H1 (cell line): ENCODE results near the gene GSPT1. TPM values are rescaled to one million over a fixed set of nuclear protein-coding genes. Genes with fewer than 3 reads are reported as not detected.

ENCODE experiments used
- CTCF ChIA-PET: fragments of 300-600 bp; sonication (Branson Sonifier 250); formaldehyde crosslinking; loops from one replicate; lab custom pipeline; 2021; ENCODE audit not compliant: partially characterized antibody; lab: Charles Lee
- POLR2A ChIA-PET: fragments of 300-600 bp; sonication (Branson Sonifier 250); formaldehyde crosslinking; loops from one replicate; lab custom pipeline; 2021; ENCODE audit warnings: inconsistent platforms; ENCODE audit not compliant: partially characterized antibody; lab: Charles Lee
- DNase-seq, 2 experiments: peaks; one replicate each; pipeline versions ENCODE4 v3.0.0 to v3.0.0-alpha.2; 2010 to 2022; ENCODE audit warnings: low spot score in 2 of 2, low read depth in 1 of 2, mixed read lengths in 1 of 2
- FAIRE-seq: peaks from 2 replicates; lab custom pipeline; 2011; peaks lifted over from hg19 to GRCh38; lab: Jason Lieb, UNC
- H2AFZ ChIP-seq: 2 replicates; pipeline ENCODE4 v1.8.1; 2012; ENCODE audit warnings: low read length, inconsistent platforms
- H2AK5ac ChIP-seq: 2 replicates; pipeline ENCODE4 v1.6.1; 2013; ENCODE audit warnings: low read depth, low read length
- H2BK120ac ChIP-seq: replicated peaks from 2 replicates; pipeline ENCODE3; 2013; ENCODE audit warnings: low read depth, low read length, inconsistent platforms
- H2BK12ac ChIP-seq: 2 replicates; pipeline ENCODE4 v1.6.1; 2013; ENCODE audit warnings: low read depth, low read length
- H2BK15ac ChIP-seq: 2 replicates; pipeline ENCODE4 v1.6.1; 2013; ENCODE audit warnings: low read length
- H2BK20ac ChIP-seq: 2 replicates; pipeline ENCODE4 v1.6.1; 2013; ENCODE audit warnings: low read length
- H2BK5ac ChIP-seq: 2 replicates; pipeline ENCODE4 v1.6.1; 2013; ENCODE audit warnings: low read depth, low read length
- H3K14ac ChIP-seq: 2 replicates; pipeline ENCODE4 v1.6.1; 2013; ENCODE audit warnings: inconsistent platforms; ENCODE audit not compliant: insufficient read length
- H3K18ac ChIP-seq: 2 replicates; pipeline ENCODE4 v1.6.1; 2013; ENCODE audit warnings: low read length; ENCODE audit errors: extremely low read depth
- H3K23ac ChIP-seq: 2 replicates; pipeline ENCODE4 v1.6.1; 2013; ENCODE audit warnings: inconsistent platforms; ENCODE audit not compliant: insufficient read length
- H3K23me2 ChIP-seq: 2 replicates; pipeline ENCODE4 v1.6.1; 2013; ENCODE audit warnings: low read depth, low read length
- H3K27ac ChIP-seq: 2 replicates; pipeline ENCODE4 v1.6.1; 2011; ENCODE audit warnings: low read depth, low read length, inconsistent platforms
- H3K27me3 ChIP-seq, 4 experiments: replicated peaks in 1 of 4; 1 replicate in 1 of 4; 2 replicates in 3 of 4; pipeline versions ENCODE4 v1.6.1 to v1.8.1; 2011 to 2013; ENCODE audit warnings: low read length in 3 of 4, mild to moderate bottlenecking in 3 of 4, inconsistent platforms in 2 of 4, mixed read lengths in 2 of 4, moderate library complexity in 1 of 4; ENCODE audit not compliant: control insufficient read depth in 3 of 4, insufficient read depth in 3 of 4; ENCODE audit errors: extremely low read depth in 1 of 4
- H3K36me3 ChIP-seq, 4 experiments: 2 replicates each; pipeline versions ENCODE4 v1.6.1 to v1.8.1; 2011 to 2013; ENCODE audit warnings: mild to moderate bottlenecking in 4 of 4, low read length in 3 of 4, moderate library complexity in 2 of 4, control low read depth in 1 of 4, inconsistent platforms in 1 of 4; ENCODE audit not compliant: insufficient read depth in 4 of 4, control insufficient read depth in 2 of 4
- H3K4ac ChIP-seq: replicated peaks from 2 replicates; pipeline ENCODE3; 2013; ENCODE audit warnings: low read length, low read depth, mixed read lengths, inconsistent platforms; ENCODE audit not compliant: insufficient read length
- H3K4me1 ChIP-seq, 4 experiments: replicated peaks in 1 of 4; 1 replicate in 1 of 4; 2 replicates in 3 of 4; pipeline versions ENCODE4 v1.6.1 to v1.8.1; 2011 to 2013; ENCODE audit warnings: low read length in 3 of 4, inconsistent platforms in 2 of 4, mixed read lengths in 1 of 4; ENCODE audit not compliant: insufficient read depth in 4 of 4, control insufficient read depth in 3 of 4
- H3K4me2 ChIP-seq, 2 experiments: 2 replicates each; pipeline versions ENCODE4 v1.6.1 to v1.8.1; 2011 to 2013; ENCODE audit warnings: low read depth in 2 of 2, low read length in 2 of 2, control low read depth in 1 of 2, inconsistent platforms in 1 of 2, mild to moderate bottlenecking in 1 of 2; ENCODE audit not compliant: insufficient read depth in 1 of 2
- H3K4me3 ChIP-seq, 4 experiments: fragments of 200-600, 300-600 bp in 1 of 4; sonication (generic), shearing (Covaris generic), sonication (Bioruptor Twin) in 1 of 4; 2 replicates each; pipeline versions ENCODE4 v1.5.1 to v1.8.1; 2011 to 2016; ENCODE audit warnings: low read length in 4 of 4, low read depth in 3 of 4, control low read depth in 2 of 4, inconsistent platforms in 2 of 4, mild to moderate bottlenecking in 2 of 4, mixed read lengths in 1 of 4, moderate library complexity in 1 of 4; ENCODE audit not compliant: insufficient read depth in 2 of 4; ENCODE audit errors: extremely low read depth in 1 of 4
- H3K56ac ChIP-seq: replicated peaks from 2 replicates; pipeline ENCODE3; 2013; ENCODE audit warnings: low read depth, mild to moderate bottlenecking, mixed read lengths, low read length, inconsistent platforms; ENCODE audit not compliant: insufficient read length
- H3K79me1 ChIP-seq: 2 replicates; pipeline ENCODE4 v1.6.1; 2013; ENCODE audit warnings: low read depth, low read length, control low read depth
- H3K79me2 ChIP-seq, 2 experiments: 2 replicates each; pipeline versions ENCODE4 v1.6.1 to v1.8.1; 2012 to 2013; ENCODE audit warnings: low read length in 2 of 2, mild to moderate bottlenecking in 2 of 2, inconsistent platforms in 1 of 2; ENCODE audit not compliant: insufficient read depth in 2 of 2, control insufficient read depth in 1 of 2
- H3K9ac ChIP-seq, 4 experiments: replicated peaks in 1 of 4; 1 replicate in 1 of 4; 2 replicates in 3 of 4; pipeline versions ENCODE4 v1.6.1 to v1.8.1; 2011 to 2013; ENCODE audit warnings: low read depth in 3 of 4, low read length in 3 of 4, control low read depth in 2 of 4, mild to moderate bottlenecking in 2 of 4, moderate library complexity in 2 of 4, inconsistent platforms in 1 of 4; ENCODE audit errors: extremely low read depth in 1 of 4
- H3K9me3 ChIP-seq, 2 experiments: 2 replicates each; pipeline versions ENCODE4 v1.6.1 to v1.8.1; 2012 to 2013; ENCODE audit warnings: mild to moderate bottlenecking in 2 of 2, moderate library complexity in 2 of 2, control low read depth in 1 of 2, inconsistent platforms in 1 of 2, low read depth in 1 of 2, low read length in 1 of 2, mixed read lengths in 1 of 2; ENCODE audit not compliant: insufficient read depth in 2 of 2
- H4K20me1 ChIP-seq, 2 experiments: replicated peaks in 1 of 2; 2 replicates each; pipeline versions ENCODE3 to v1.8.1; 2011 to 2013; ENCODE audit warnings: inconsistent platforms in 2 of 2, low read length in 2 of 2, mild to moderate bottlenecking in 1 of 2; ENCODE audit not compliant: insufficient read depth in 2 of 2, control insufficient read depth in 1 of 2
- H4K5ac ChIP-seq: 2 replicates; pipeline ENCODE4 v1.6.1; 2013; ENCODE audit warnings: low read length, low read depth, mixed read lengths, inconsistent platforms; ENCODE audit not compliant: insufficient read length
- H4K8ac ChIP-seq: 2 replicates; pipeline ENCODE4 v1.8.0; 2013; ENCODE audit warnings: mild to moderate bottlenecking, moderate library complexity, low read length, inconsistent platforms; ENCODE audit not compliant: insufficient read depth; ENCODE audit errors: extremely low read depth
- H4K91ac ChIP-seq: replicated peaks from 2 replicates; pipeline ENCODE3; 2013; ENCODE audit warnings: low read length, mixed read lengths, inconsistent platforms; ENCODE audit not compliant: insufficient read length
- EGR1 ChIP-seq: IDR thresholded peaks from 2 replicates; pipeline ENCODE4 v1.6.1; 2011; ENCODE audit warnings: low read depth, low read length, borderline replicate concordance
- EP300 ChIP-seq, 2 experiments: IDR thresholded peaks; 1 replicate in 1 of 2; 2 replicates in 1 of 2; pipeline ENCODE4 v1.6.1; 2011 to 2012; ENCODE audit warnings: low read depth in 2 of 2, low read length in 2 of 2, mild to moderate bottlenecking in 2 of 2, borderline replicate concordance in 1 of 2, inconsistent platforms in 1 of 2, moderate library complexity in 1 of 2
- EZH2 ChIP-seq: fragments of 200-600 bp; sonication (generic); IDR thresholded peaks from 2 replicates; pipeline ENCODE4 v1.7.1; 2012; ENCODE audit warnings: low read depth, mild to moderate bottlenecking, moderate library complexity, low read length, inconsistent platforms; ENCODE audit not compliant: severe bottlenecking
- JUN ChIP-seq: IDR thresholded peaks from 2 replicates; pipeline ENCODE4 v1.6.1; 2011; ENCODE audit warnings: low read depth, mild to moderate bottlenecking, improper control_type of control experiment, low read length
- KDM5A ChIP-seq: fragments of 200-600 bp; IDR thresholded peaks from 2 replicates; pipeline ENCODE4 v1.7.1; 2012; ENCODE audit warnings: mild to moderate bottlenecking, low read length, inconsistent platforms, mixed read lengths
- NRF1 ChIP-seq: IDR thresholded peaks from 2 replicates; pipeline ENCODE4 v1.6.1; 2011; ENCODE audit warnings: mild to moderate bottlenecking, low read depth, low read length, improper control_type of control experiment
- POLR2A ChIP-seq, 2 experiments: IDR thresholded peaks; 1 replicate in 1 of 2; 2 replicates in 1 of 2; pipeline ENCODE4 v1.6.1; 2011; ENCODE audit warnings: low read depth in 2 of 2, low read length in 2 of 2, mild to moderate bottlenecking in 2 of 2; ENCODE audit errors: control extremely low read depth in 1 of 2
- RBBP5 ChIP-seq: IDR thresholded peaks from 2 replicates; pipeline ENCODE4 v1.7.1; 2012; ENCODE audit warnings: low read depth, mild to moderate bottlenecking, inconsistent platforms, low read length, moderate library complexity, borderline replicate concordance
- RNF2 ChIP-seq: fragments of 200-900, 300-1000 bp; sonication (generic); IDR thresholded peaks from 2 replicates; pipeline ENCODE4 v1.7.1; 2016; ENCODE audit warnings: borderline replicate concordance, low read depth, mild to moderate bottlenecking, antibody characterized with exemption, low read length; ENCODE audit not compliant: poor library complexity, severe bottlenecking; ENCODE audit errors: missing control alignments
- SP2 ChIP-seq: IDR thresholded peaks from 2 replicates; pipeline ENCODE4 v1.6.1; 2012; ENCODE audit warnings: mild to moderate bottlenecking, low read length, inconsistent platforms
- TAF7 ChIP-seq: optimal IDR thresholded peaks from 2 replicates; pipeline ENCODE3; 2011; ENCODE audit warnings: low read depth, mild to moderate bottlenecking, inconsistent platforms, low read length, moderate library complexity, borderline replicate concordance
- TEAD4 ChIP-seq: IDR thresholded peaks from 2 replicates; pipeline ENCODE4 v1.6.1; 2012; ENCODE audit warnings: low read depth, low read length, inconsistent platforms, mixed read lengths
- WGBS, 2 experiments: shearing (Covaris generic) in 1 of 2; methylation state at CpG; one replicate each; pipeline versions ENCODE4 v1.1.6 to v1.1.7; 2013 to 2015; ENCODE audit warnings: low lambda C conversion rate in 2 of 2, mixed read lengths in 2 of 2, inconsistent platforms in 1 of 2, low coverage in 1 of 2, missing lambda C conversion rate in 1 of 2; ENCODE audit not compliant: insufficient replicate concordance in 2 of 2, insufficient coverage in 1 of 2, insufficient read length in 1 of 2; ENCODE audit errors: extremely low coverage in 1 of 2, missing lambda C conversion rate in 1 of 2; 5-methylcytosine and 5-hydroxymethylcytosine counted together
- polyA plus RNA-seq, 7 experiments: library from polyadenylated mRNA; depleted of rRNA in 3 of 7; stranded (reverse) in 5 of 7; unstranded in 2 of 7; fragments of >200 nt in 5 of 7; fragments of 200-250 nt in 2 of 7; gene quantifications; 1 replicate in 5 of 7; 2 replicates in 1 of 7; 4 replicates in 1 of 7; pipeline versions ENCODE4 v1.2.1 to v1.2.3, GENCODE V29; 2011 to 2013; ENCODE audit warnings: missing spikeins in 2 of 7, mixed read lengths in 2 of 7
- total RNA-seq: library from RNA; stranded (reverse); fragmentation: NEBNext Ultra II Directional; extraction: Animal tissue kit (Norgen Biotek cat#: 25700); gene quantifications from 2 replicates; pipeline ENCODE4 v1.2.1, GENCODE V29; 2021
- TF ChIP-seq, protein P1 (sequence below): IDR thresholded peaks from 2 replicates; pipeline ENCODE4 v1.6.1; 2011; ENCODE audit warnings: low read length, improper control_type of control experiment

GSPT1 gene
- total and polyA plus RNA-seq, 2 of the 8 experiments (the other 6 are each of a cell fraction or from before 2014, with no cell fraction given) = 51.0 to 204 TPM

DNA sequence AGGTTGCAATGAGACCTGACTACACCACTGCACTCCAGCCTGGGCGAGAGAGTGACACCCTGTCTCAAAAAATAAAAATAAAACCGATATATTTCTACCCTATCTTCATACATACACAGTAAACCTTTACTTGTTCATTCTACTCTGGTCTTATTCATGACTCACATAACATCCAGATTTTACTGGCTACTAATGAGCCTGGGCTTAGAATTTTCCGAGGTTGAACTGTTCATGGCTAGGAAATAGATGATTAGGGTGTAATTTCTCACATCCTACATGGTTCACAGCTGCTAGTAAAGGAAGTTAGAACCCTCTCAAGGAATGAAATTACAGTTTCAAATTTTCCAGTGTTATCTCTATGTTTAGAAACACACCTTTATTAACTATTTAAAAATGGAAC, 14.7 kb downstream of the GSPT1 start:
- Histone ChIP-seq H3K27me3 (no peaks in the 10 kb centered on the region), H3K4me3 (no peak overlapping the region), H3K36me3 (peaks cover 0 to 12% (median 4%) of the 10 kb centered on the region in 4 experiments; a peak in 4 of 8 replicates), H3K4me1 (no peaks in the 10 kb centered on the region; a peak in 2 of 7 replicates), H4K8ac (no peak overlapping the region), H2BK15ac (no peak overlapping the region), H3K27ac (no peak overlapping the region), H3K79me2 (peaks cover 22 to 86% of the 10 kb centered on the region in 2 experiments; a peak in 3 of 4 replicates), H3K79me1 (peaks cover 7% of the 10 kb centered on the region), H2BK120ac (no peak overlapping the region), H3K9ac (no peak overlapping the region), H3K56ac (no peak overlapping the region), H4K5ac (no peak overlapping the region), H3K4ac (no peak overlapping the region), H3K23me2 (no peaks in the 10 kb centered on the region), H2AFZ (no peak overlapping the region), H3K23ac (no peak overlapping the region), H2BK12ac (no peak overlapping the region), H3K14ac (no peak overlapping the region), H2AK5ac (no peak overlapping the region), H3K18ac (no peak overlapping the region), H4K20me1 (peaks cover 0 to 23% of the 10 kb centered on the region in 2 experiments), H2BK20ac (no peak overlapping the region), H3K9me3 (no peaks in the 10 kb centered on the region), H3K4me2 (no peak overlapping the region), H4K91ac (no peak overlapping the region), H2BK5ac (no peak overlapping the region)
- CTCF ChIA-PET = no interaction called here
- 89 to 100% methylated on average over 1 to 3 of the region's 3 CpGs for whole genome bisulfite sequencing, 2 experiments
- POLR2A ChIA-PET = no interaction called here
- DNase-seq = no peak
- FAIRE-seq = no peak
- TF ChIP-seq, protein P1, sequence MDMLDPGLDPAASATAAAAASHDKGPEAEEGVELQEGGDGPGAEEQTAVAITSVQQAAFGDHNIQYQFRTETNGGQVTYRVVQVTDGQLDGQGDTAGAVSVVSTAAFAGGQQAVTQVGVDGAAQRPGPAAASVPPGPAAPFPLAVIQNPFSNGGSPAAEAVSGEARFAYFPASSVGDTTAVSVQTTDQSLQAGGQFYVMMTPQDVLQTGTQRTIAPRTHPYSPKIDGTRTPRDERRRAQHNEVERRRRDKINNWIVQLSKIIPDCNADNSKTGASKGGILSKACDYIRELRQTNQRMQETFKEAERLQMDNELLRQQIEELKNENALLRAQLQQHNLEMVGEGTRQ = no peak
- no peak for TF ChIP-seq SP2
- TF ChIP-seq EZH2 = no peak
- no peak for TF ChIP-seq TAF7
- no peak for TF ChIP-seq POLR2A (IDR thresholded peaks at IDR 0.05; ENCODE audit: control extremely low read depth in 1 of 2, low read depth in 2 of 2, low read length in 2 of 2)
- no peak for TF ChIP-seq TEAD4
- TF ChIP-seq RNF2 = no peak
- TF ChIP-seq NRF1 = no peak
- TF ChIP-seq EP300 (IDR thresholded peaks at IDR 0.05; ENCODE audit: borderline replicate concordance in 1 of 2, low read depth in 2 of 2, low read length in 2 of 2) = no peak
- TF ChIP-seq EGR1 = no peak
- TF ChIP-seq JUN = no peak
- TF ChIP-seq RBBP5 = no peak
- TF ChIP-seq KDM5A = no peak
